WTC11 (cell line): Measurements from ENCODE around the gene ZNF423.

Experiments
- CTCF ChIP-seq: fragments of 200-600 bp; IDR thresholded peaks from 2 replicates; pipeline ENCODE4 v1.8.0; 2022; ENCODE audit warnings: antibody characterized with exemption
- ETV6 ChIP-seq: sonication (generic); formaldehyde crosslinking; IDR thresholded peaks from 2 replicates; pipeline ENCODE4 v1.8.1; 2022; ENCODE audit warnings: mild to moderate bottlenecking, missing genetic modification reagents
- TF ChIP-seq, protein P1 (sequence below): sonication (generic); formaldehyde crosslinking; IDR thresholded peaks from 2 replicates; pipeline ENCODE4 v1.8.1; 2023; ENCODE audit warnings: mild to moderate bottlenecking, missing genetic modification reagents

GRCh38 chr16:49459953-49460735 lies 395.8 kb downstream of the ZNF423 start:
- TF ChIP-seq CTCF (no peak), ETV6 (CRISPR knock-in tag) (no peak)
- TF ChIP-seq, protein P1, sequence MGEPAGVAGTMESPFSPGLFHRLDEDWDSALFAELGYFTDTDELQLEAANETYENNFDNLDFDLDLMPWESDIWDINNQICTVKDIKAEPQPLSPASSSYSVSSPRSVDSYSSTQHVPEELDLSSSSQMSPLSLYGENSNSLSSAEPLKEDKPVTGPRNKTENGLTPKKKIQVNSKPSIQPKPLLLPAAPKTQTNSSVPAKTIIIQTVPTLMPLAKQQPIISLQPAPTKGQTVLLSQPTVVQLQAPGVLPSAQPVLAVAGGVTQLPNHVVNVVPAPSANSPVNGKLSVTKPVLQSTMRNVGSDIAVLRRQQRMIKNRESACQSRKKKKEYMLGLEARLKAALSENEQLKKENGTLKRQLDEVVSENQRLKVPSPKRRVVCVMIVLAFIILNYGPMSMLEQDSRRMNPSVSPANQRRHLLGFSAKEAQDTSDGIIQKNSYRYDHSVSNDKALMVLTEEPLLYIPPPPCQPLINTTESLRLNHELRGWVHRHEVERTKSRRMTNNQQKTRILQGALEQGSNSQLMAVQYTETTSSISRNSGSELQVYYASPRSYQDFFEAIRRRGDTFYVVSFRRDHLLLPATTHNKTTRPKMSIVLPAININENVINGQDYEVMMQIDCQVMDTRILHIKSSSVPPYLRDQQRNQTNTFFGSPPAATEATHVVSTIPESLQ (CRISPR knock-in tag): no peak
